Caco-2 (cell line): ENCODE measurements around the gene BCAR1. TPM values are rescaled to one million over a fixed set of nuclear protein-coding genes. Genes with fewer than 3 reads are reported as not detected.

Experiments
- BruUV-seq: library from RNA; stranded (reverse); fragments of 400-500 nt; replicated peaks from 2 replicates; lab custom pipeline; 2021; lab: Mats Ljungman, UMichigan
- CTCF ChIA-PET: fragments of 300-600 bp; sonication (Branson Sonifier 250); formaldehyde crosslinking; loops from one replicate; lab custom pipeline; 2022; ENCODE audit warnings: antibody characterized with exemption; lab: Charles Lee
- POLR2A ChIA-PET: fragments of 300-600 bp; sonication (Branson Sonifier 250); formaldehyde crosslinking; loops from one replicate; lab custom pipeline; 2022; ENCODE audit warnings: antibody characterized with exemption; lab: Charles Lee
- DNase-seq, 2 experiments: peaks; one replicate each; pipeline versions ENCODE4 v3.0.0 to v3.0.0-alpha.2; 2020 to 2022
- H3K27me3 ChIP-seq: replicated peaks from 2 replicates; pipeline ENCODE4 v1.6.0; 2011; ENCODE audit warnings: low read length; ENCODE audit not compliant: control insufficient read depth, insufficient read depth
- H3K36me3 ChIP-seq: 2 replicates; pipeline ENCODE4 v1.5.1; 2011; ENCODE audit warnings: low read length; ENCODE audit not compliant: control insufficient read depth, insufficient read depth
- H3K4me1 ChIP-seq: fragments of 250-450 bp; sonication (Bioruptor Pico); 2 replicates; pipeline ENCODE4 v1.5.1; 2020; ENCODE audit warnings: mild to moderate bottlenecking
- H3K4me3 ChIP-seq: 2 replicates; pipeline ENCODE4 v1.5.1; 2011; ENCODE audit warnings: low read depth, mild to moderate bottlenecking, control low read depth, low read length
- H3K9me3 ChIP-seq: fragments of 250-450 bp; sonication (Bioruptor Pico); 2 replicates; pipeline ENCODE4 v1.5.1; 2020; ENCODE audit warnings: mild to moderate bottlenecking, moderate library complexity
- H3K27ac Mint-ChIP-seq: one replicate; pipeline ENCODE4 v1.8.0; 2022; ENCODE audit warnings: mixed read lengths; ENCODE audit not compliant: unreplicated experiment
- H3K27me3 Mint-ChIP-seq: one replicate; pipeline ENCODE4 v1.8.0; 2022; ENCODE audit warnings: mixed read lengths; ENCODE audit not compliant: insufficient read depth, unreplicated experiment
- H3K36me3 Mint-ChIP-seq: one replicate; pipeline ENCODE4 v1.8.0; 2022; ENCODE audit warnings: mild to moderate bottlenecking, mixed read lengths; ENCODE audit not compliant: insufficient read depth, unreplicated experiment
- H3K4me1 Mint-ChIP-seq: one replicate; pipeline ENCODE4 v1.8.0; 2022; ENCODE audit warnings: low read depth, mixed read lengths; ENCODE audit not compliant: unreplicated experiment
- H3K4me3 Mint-ChIP-seq: one replicate; pipeline ENCODE4 v1.8.0; 2022; ENCODE audit warnings: mild to moderate bottlenecking, moderate library complexity, mixed read lengths; ENCODE audit not compliant: unreplicated experiment
- H3K9me3 Mint-ChIP-seq: one replicate; pipeline ENCODE4 v1.8.0; 2022; ENCODE audit warnings: mixed read lengths; ENCODE audit not compliant: unreplicated experiment
- CTCF ChIP-seq, 2 experiments: fragments of 200-600 bp in 1 of 2; IDR thresholded peaks; 1 replicate in 1 of 2; 2 replicates in 1 of 2; pipeline versions ENCODE4 v1.5.1 to v1.8.0; 2011 to 2022; ENCODE audit warnings: antibody characterized with exemption in 1 of 2, control low read depth in 1 of 2, inconsistent platforms in 1 of 2, low read depth in 1 of 2, low read length in 1 of 2, mild to moderate bottlenecking in 1 of 2, moderate library complexity in 1 of 2; ENCODE audit not compliant: insufficient read depth in 1 of 2, severe bottlenecking in 1 of 2, unreplicated experiment in 1 of 2
- intact Hi-C: fragments of 100-400 bp; cut with micrococcal nuclease; formaldehyde crosslinking; loops from one replicate; pipeline ENCODE4 v1.10.0; 2022; ENCODE audit not compliant: unreplicated experiment
- total RNA-seq: library from RNA; stranded (reverse); gene quantifications from 2 replicates; pipeline ENCODE4 v1.2.3, GENCODE V29; 2022

Gene BCAR1
- total RNA-seq, 1 experiment from 2014 or later: 95.5 TPM

GRCh38 chr16:75293173-75293572, 41.7 kb upstream of the BCAR1 start:
- TF ChIP-seq CTCF (IDR thresholded peaks at IDR 0.05; ENCODE audit: insufficient read depth in 1 of 2, low read depth in 1 of 2, low read length in 1 of 2, severe bottlenecking in 1 of 2, unreplicated experiment in 1 of 2): no peak
- H3K4me1 ChIP-seq: no peaks in the 10 kb centered on the region
- intact Hi-C loops: no loop called here
- no peak for DNase-seq
- ChIA-PET CTCF (interaction anchor here (0.6 kb wide), 1 partner anchor 28 kb away, joined by 3 read pairs; no protein-coding TSS in a partner anchor), POLR2A (no interaction called here)
- Mint-ChIP-seq H3K27me3 (no peaks in the 10 kb centered on the region), H3K27ac (no peak overlapping the region), H3K4me1 (no peaks in the 10 kb centered on the region), H3K4me3 (no peak overlapping the region), H3K9me3 (no peaks in the 10 kb centered on the region), H3K36me3 (peaks cover 7% of the 10 kb centered on the region)
- H3K4me3 ChIP-seq: no peak overlapping the region
- no peaks in the 10 kb centered on the region for H3K9me3 ChIP-seq
- no TSS peak for BruUV-seq
- peaks cover 10% of the 10 kb centered on the region for H3K36me3 ChIP-seq
- no peaks in the 10 kb centered on the region; the same call in 1 of the 2 replicates for H3K27me3 ChIP-seq

- ChIA-PET CTCF (interaction anchor here (0.6 kb wide), 1 partner anchor 28 kb away, joined by 3 read pairs; no protein-coding TSS in a partner anchor), POLR2A (no interaction called here)
- TF ChIP-seq CTCF (IDR thresholded peaks at IDR 0.05; ENCODE audit: insufficient read depth in 1 of 2, low read depth in 1 of 2, low read length in 1 of 2, severe bottlenecking in 1 of 2, unreplicated experiment in 1 of 2): no peak
- H3K4me3 ChIP-seq: no peak overlapping the region
- no TSS peak for BruUV-seq
- Mint-ChIP-seq H3K36me3 (peaks cover 7% of the 10 kb centered on the region), H3K4me3 (no peak overlapping the region), H3K27ac (no peak overlapping the region), H3K27me3 (no peaks in the 10 kb centered on the region), H3K9me3 (no peaks in the 10 kb centered on the region), H3K4me1 (no peaks in the 10 kb centered on the region)
- DNase-seq: no peak
- no peaks in the 10 kb centered on the region for H3K9me3 ChIP-seq
- H3K27me3 ChIP-seq: no peaks in the 10 kb centered on the region; the same call in 1 of the 2 replicates
- intact Hi-C loops: no loop called here
- H3K4me1 ChIP-seq: no peaks in the 10 kb centered on the region
- peaks cover 10% of the 10 kb centered on the region for H3K36me3 ChIP-seq
Measured at GRCh38 chr16:75292691-75293090, 41.3 kb upstream of the BCAR1 start.

GRCh38 chr16:75289189-75289588, 37.8 kb upstream of the BCAR1 start:
- Histone ChIP-seq H3K36me3 (peaks cover 11% of the 10 kb centered on the region), H3K4me3 (no peak overlapping the region), H3K9me3 (no peaks in the 10 kb centered on the region), H3K27me3 (no peaks in the 10 kb centered on the region; the same call in 1 of the 2 replicates), H3K4me1 (no peaks in the 10 kb centered on the region)
- POLR2A ChIA-PET: no interaction called here
- Mint-ChIP-seq H3K4me3 (no peak overlapping the region), H3K36me3 (peaks cover 17% of the 10 kb centered on the region), H3K27me3 (no peaks in the 10 kb centered on the region), H3K9me3 (no peaks in the 10 kb centered on the region), H3K27ac (no peak overlapping the region), H3K4me1 (no peaks in the 10 kb centered on the region)
- DNase-seq: no peak
- CTCF ChIA-PET: no interaction called here
- no peak for TF ChIP-seq CTCF (IDR thresholded peaks at IDR 0.05; ENCODE audit: insufficient read depth in 1 of 2, low read depth in 1 of 2, low read length in 1 of 2, severe bottlenecking in 1 of 2, unreplicated experiment in 1 of 2)
- intact Hi-C loops: no loop called here
- BruUV-seq: no TSS peak
